Cardiac fibroblast (primary cell): ENCODE data around the gene CLK2.

ENCODE experiments used
- DNase-seq, 2 donors: peaks; one replicate each; pipeline versions ENCODE4 v3.0.0 to v3.0.0-alpha.2; 2010; ENCODE audit warnings: low read depth in 2 of 2
- H3K4me3 ChIP-seq, 2 donors: replicated peaks in 1 of 2; 1 replicate in 1 of 2; 2 replicates in 1 of 2; pipeline ENCODE4 v1.5.1; 2011; ENCODE audit warnings: low read depth in 2 of 2, low read length in 2 of 2, mild to moderate bottlenecking in 2 of 2, moderate library complexity in 1 of 2
- TF ChIP-seq, protein P1 (sequence below): IDR thresholded peaks from one replicate; pipeline ENCODE4 v1.5.1; 2011; ENCODE audit warnings: low read depth, mild to moderate bottlenecking, low read length, inconsistent platforms

CLK2 gene

DNA sequence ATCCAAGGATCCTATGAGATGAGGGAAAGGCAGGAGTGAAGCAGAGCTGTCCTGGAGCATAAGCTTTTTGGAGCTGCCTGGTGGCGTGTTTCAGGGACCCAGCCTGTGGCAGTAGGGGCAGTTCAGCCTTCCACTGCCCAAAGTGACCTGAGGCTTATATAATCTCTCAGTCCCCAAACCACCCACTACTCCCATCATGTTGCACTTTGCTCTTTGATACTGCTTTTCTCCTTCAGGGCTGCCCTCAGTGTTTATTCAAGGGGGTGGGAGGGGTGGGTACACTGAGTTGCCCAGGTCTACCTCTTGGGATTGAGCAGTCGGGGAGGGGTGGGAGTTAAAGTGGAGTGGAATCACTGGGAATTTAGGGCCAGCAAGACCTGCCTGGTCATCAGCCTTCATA lies 13.2 kb upstream of the CLK2 start:
- no peak overlapping the region for H3K4me3 ChIP-seq
- no peak for DNase-seq
- TF ChIP-seq, protein P1, sequence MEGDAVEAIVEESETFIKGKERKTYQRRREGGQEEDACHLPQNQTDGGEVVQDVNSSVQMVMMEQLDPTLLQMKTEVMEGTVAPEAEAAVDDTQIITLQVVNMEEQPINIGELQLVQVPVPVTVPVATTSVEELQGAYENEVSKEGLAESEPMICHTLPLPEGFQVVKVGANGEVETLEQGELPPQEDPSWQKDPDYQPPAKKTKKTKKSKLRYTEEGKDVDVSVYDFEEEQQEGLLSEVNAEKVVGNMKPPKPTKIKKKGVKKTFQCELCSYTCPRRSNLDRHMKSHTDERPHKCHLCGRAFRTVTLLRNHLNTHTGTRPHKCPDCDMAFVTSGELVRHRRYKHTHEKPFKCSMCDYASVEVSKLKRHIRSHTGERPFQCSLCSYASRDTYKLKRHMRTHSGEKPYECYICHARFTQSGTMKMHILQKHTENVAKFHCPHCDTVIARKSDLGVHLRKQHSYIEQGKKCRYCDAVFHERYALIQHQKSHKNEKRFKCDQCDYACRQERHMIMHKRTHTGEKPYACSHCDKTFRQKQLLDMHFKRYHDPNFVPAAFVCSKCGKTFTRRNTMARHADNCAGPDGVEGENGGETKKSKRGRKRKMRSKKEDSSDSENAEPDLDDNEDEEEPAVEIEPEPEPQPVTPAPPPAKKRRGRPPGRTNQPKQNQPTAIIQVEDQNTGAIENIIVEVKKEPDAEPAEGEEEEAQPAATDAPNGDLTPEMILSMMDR, result no peak

DNA sequence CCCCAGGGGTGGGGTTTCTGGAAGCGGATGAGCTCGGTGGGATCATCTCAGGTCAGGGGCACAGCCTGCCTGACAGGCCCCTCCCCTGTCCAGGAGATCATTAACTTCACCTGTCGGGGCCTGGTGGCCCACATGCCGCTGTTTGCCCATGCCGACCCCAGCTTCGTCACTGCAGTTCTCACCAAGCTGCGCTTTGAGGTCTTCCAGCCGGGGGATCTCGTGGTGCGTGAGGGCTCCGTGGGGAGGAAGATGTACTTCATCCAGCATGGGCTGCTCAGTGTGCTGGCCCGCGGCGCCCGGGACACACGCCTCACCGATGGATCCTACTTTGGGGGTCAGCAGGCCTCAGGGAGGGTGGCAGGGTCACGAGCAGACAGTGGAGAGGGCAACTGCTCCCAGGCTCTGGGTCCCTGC lies 12.3 kb upstream of the CLK2 start:
- TF ChIP-seq, protein P1, result no peak
- no peak for DNase-seq
- no peak overlapping the region for H3K4me3 ChIP-seq

DNA sequence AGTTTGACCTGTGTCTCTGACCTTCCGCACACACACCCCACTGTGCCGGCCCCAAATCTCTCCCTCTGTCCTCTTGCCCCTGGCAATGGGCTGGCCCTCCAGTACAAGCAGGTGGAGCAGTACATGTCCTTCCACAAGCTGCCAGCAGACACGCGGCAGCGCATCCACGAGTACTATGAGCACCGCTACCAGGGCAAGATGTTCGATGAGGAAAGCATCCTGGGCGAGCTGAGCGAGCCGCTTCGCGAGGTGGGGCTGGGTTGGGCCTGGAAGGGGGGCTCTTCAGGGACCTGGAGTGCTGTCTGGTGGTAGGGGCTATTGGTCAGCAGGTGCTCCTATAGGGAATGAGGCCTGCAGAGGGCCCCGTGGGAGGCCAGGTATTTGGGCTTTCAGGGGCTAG lies 11.8 kb upstream of the CLK2 start:
- no peak overlapping the region for H3K4me3 ChIP-seq
- TF ChIP-seq, protein P1, result no peak
- no peak for DNase-seq

DNA sequence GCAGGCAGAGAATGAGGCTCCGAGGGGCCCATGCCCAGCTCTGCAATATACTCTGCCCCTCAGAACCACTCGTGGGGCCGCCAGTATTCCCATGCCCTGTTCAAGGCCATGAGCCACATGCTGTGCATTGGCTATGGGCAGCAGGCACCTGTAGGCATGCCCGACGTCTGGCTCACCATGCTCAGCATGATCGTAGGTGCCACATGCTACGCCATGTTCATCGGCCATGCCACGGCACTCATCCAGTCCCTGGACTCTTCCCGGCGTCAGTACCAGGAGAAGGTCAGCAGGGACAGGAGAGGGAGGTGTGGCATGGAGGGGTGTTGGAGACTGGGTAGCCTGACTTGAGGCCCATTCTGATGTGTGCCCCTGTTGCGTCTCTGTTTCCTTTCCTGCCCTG lies 11.2 kb upstream of the CLK2 start:
- TF ChIP-seq, protein P1, result no peak

DNA sequence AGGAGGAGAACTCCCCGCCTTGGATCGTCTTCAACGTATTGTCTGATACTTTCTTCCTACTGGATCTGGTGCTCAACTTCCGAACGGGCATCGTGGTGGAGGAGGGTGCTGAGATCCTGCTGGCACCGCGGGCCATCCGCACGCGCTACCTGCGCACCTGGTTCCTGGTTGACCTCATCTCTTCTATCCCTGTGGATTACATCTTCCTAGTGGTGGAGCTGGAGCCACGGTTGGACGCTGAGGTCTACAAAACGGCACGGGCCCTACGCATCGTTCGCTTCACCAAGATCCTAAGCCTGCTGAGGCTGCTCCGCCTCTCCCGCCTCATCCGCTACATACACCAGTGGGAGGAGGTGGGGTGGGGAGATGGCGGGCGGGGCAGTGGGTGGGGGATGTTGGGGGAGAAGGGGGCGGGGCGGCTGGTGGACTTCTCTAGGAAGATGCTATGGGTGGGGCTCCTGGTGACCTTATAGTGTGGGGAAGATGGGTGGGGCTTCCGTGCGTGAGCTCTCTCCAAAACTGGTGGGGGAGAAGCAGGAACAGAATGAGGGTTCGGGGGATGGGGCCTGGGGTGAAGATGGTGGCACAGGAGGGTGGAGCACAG lies 9.3 kb upstream of the CLK2 start:
- no peak for DNase-seq
- TF ChIP-seq, protein P1, result no peak

More for the DNA sequence above, 11.2 kb upstream of the CLK2 start:
- DNase-seq, result no peak
- H3K4me3 ChIP-seq, result no peak overlapping the region

DNA sequence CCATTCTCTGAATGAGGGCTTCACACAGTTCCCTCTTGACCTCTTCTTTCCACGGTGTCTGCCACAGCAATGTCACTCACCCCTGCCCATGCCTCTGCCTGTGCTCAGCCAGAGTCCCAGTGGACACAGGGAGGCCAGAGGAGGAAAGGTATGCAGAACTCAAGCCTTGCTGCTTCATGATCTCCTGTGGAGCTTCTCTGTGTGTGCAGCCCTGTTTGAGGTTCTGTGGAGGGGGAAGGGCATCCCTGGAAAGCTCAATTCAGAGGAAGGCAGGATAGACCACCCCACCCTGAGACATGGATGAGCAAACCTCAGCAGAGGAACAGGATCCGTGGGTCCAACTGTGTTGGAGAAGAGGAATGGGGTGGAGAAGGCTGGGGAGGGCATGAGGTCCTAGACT lies 6.0 kb upstream of the CLK2 start:
- DNase-seq, result no peak
- TF ChIP-seq, protein P1, result no peak
- H3K4me3 ChIP-seq, result no peak overlapping the region

More for the DNA sequence above, 9.3 kb upstream of the CLK2 start:
- H3K4me3 ChIP-seq, result no peak overlapping the region

DNA sequence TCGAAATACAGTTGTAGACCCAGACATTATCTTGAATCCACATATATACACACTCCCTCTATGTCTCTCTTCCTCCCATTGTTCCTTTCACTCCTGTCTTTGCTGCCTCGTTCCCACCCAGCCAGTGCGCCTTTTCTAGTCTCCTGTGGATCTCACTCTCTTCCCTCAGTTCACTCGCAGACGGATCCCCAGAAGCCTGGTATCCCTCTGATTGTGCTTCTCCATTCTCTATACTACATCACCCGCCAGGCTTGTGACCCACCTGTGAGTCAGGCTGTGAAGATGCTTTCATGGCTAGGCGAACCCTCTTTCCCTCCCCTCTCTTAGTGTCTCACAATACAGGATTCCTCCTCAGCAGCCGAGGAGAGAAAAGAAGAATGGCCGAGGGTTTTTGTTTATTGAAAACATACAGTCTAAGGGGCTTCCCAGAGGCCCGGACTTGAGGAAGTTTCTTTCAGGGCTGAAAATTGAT lies 5.4 kb upstream of the CLK2 start:
- TF ChIP-seq, protein P1, result no peak
- H3K4me3 ChIP-seq, result no peak overlapping the region
- no peak for DNase-seq
